Raji (cell line): Measurements from ENCODE around the gene ADD1.

Experiments used
- POLR2A ChIP-seq: IDR thresholded peaks from 2 replicates; pipeline ENCODE4 v1.6.1; 2011; ENCODE audit warnings: low read depth, low read length, control low read depth; ENCODE audit not compliant: insufficient read depth

ADD1 gene

DNA sequence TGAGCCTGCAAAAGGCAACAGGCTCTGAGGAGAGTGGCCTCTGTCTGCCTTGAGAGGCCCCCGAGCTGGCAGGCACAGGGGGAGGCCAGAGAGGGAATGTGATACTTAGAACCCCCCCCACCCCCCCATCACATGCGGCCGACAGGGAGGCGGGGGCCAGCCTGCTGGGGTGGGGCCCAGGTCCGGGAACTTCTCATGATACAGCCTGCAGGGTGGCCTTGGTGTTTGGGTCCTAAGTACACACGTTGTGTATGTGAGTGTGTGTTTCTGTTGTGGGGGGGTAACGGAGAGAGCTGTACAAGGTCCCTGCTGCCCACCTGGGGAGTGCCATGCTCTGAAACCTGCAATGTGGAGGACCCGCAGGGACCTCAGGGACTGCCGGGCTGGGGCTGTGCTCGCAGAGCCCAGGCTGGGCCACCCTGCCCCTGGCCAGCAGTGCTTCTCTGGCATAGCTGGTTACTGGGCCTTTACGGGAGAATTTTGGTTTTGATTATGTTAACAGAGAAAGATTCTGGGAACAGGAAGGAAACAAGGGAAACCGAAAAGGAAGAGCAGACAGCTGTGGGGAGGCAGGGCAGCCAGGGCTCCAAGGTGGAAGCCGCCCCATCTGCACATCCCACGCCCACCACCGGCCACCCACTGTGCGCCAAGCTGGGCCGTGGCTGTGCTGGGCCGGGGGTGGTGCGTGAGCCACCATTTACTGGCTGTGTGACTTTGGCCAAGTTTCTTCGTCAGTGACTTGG lies 30.9 kb upstream of the ADD1 start:
- TF ChIP-seq POLR2A = no peak

DNA sequence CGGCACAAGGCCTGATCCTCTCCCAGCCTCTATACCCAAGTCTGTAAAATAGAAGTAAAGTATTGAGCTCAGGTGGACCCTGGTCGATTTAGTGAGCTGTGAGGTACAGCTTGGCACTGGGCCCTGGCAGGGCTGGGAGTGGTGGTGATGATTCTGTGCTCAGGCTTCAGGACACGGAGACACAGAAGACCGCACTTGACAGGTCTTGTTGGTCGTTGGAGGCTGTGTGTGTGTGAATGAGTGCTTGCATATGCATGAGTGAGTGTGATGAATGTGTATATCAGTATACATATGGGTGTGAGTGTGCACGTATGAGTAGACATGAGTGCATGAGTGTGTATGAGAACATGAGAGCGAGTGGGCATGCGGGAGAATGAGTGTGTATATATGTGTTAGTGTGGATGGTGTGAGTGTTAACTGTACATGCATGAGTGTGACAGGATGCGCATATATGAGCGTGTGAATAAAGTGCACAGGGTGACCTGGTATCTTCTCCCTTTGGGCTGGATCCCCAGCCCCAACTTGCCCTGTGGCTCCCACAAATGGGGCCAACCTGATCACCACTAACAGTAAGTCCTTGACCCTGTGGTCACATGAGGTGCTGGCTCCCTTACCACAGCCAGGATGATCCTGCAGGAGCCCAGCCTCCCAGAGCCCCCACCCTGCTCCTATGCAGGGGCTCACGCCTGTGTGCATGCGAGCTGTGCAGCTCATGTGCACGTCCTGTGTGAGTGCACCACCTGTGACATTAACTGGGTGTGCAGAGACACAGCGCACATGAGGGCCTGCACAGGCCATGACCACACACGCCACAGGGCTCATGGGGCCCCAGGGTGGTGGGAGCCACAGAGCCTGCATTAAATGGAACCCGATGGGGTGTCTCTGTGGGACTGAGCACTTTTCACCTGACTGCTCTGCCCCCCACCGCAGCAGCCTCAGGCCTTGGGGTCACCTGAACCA lies 29.9 kb upstream of the ADD1 start:
- no peak for TF ChIP-seq POLR2A

DNA sequence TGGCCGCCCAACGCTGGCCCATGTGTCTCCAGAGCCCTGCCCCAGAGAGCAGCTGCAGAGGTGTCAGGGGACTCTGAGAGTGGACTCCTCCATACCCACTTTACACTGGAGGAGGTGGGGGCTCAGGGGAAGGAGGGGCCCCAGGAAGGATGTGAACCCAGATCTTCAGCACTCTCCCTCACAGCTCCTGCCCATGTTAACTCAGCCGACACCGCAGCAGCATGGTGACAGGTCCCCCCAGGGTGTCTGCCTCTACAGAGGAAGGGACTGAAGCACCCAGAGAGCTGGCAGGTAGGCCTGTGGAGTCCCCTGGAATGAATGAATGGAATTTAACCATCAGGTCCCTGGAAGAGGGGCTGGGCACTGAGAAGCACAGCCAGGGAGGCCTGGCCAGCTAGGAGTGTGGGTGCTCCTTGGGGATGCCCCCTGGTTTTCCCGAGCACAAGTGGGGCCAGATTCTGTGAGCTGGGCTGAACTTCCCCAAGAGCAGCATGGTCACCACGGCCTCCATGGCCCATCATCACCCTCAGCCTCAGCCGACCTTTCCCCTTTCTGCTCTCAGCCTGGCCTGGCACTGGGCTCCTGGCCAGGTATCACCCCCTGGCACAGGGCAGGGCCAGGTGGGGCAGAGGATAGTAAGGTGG lies 28.9 kb upstream of the ADD1 start:
- no peak for TF ChIP-seq POLR2A

DNA sequence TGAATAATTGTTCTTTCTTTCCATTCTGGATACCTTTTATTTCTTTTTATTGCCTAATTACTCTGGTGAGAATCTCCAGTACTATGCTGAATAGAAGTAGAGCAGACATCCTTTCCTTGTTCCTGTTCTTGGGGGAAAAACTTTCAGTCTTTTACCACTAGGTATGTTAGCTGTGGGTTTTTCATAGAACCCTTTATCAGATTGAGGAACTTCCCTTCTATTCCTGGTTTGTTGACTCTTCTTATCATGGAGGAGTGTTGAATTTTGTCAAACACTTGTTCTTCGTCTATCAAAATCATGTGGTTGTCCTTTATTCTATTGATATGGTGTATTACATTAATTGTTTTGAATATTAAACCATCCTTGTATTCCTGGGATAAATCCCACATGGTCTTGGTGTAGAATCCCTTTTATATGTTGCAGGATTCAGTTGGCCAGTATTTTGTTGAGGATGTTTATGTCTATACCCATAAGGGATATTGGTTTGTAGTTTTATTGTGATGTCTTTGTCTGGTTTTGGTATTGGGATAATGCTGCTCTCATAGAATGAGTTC lies 27.2 kb upstream of the ADD1 start:
- no peak for TF ChIP-seq POLR2A

DNA sequence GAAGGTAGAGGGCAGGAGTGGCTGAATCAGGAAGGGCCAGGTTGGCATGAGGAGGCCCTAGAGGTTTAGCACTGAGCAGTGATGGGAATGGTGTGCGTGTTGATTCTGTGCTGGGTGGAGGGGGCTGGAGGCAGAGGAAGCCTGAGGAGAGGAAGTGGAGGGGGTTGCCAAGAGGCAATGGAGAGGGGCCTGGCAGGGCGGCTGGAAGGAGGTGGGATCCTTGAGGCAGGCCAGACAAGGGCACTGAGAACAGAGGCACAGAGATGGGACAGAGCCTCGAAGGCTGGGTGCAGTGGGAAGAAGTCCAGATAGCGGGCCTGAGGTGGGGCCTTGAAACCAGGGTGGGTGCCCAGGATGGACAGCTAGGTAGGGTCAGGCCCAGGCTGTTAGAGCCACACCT lies 26.5 kb upstream of the ADD1 start:
- TF ChIP-seq POLR2A = no peak

DNA sequence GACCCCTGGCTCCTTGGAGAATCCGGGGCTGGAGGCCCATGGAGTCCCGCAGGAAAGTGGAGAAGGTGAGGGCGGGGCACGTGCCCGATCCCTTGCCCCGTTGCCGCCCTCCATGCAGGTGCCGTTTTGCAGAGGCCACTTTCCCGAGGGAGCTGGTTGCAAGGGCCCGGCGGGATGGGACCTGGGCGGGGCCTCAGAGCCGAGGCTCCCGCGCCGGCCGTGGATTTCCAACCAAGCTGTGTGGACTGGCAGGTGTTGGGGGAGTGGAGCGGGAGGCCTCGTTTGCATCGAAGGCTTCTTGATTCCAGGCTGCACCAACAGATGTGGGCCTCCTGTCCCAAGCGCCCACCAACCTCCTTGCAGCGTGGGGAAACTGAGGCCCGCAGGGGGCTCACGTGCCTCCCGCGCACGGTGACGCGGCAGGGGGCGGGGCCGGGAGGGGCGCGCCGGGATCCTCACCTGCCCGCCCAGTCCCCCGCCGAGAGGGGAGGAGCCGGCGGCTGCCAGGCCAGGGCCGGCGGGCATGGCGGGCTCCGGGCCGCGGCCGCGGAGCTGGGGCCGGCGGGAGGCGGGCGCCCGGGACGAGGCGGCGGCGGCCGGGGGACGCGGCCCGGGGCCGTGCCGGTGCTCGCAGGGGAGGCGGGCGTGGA lies 25.8 kb upstream of the ADD1 start:
- TF ChIP-seq POLR2A = no peak

DNA sequence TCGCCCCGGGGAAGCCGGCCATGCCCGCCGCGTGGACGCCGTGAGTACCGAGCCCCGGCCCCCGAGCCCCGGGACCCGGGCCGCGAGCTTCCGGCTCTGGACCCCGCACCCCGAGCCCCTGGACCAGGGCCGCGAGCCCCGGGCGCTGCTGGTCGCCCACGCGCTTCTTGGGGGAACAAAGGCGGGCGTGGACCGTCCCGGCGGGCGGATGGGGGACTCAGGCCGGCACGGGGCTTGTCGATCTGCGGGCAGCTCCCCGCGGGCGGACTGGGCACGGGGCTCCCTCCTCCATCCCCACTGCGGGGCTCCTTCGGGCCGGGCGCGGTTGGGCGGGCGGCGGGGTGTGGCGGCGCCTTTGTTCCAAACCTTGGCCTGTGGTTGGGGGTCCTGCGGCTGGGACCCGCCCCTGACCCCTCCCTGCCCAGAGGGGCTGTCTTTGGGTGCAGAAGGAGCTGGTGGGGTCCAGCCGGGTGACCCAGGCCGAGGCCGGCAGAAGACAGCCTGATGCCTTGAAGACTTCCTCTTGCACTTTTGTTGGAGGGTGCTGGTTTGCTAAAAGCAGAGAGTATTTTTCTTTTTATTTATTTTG lies 25.2 kb upstream of the ADD1 start:
- TF ChIP-seq POLR2A = no peak

DNA sequence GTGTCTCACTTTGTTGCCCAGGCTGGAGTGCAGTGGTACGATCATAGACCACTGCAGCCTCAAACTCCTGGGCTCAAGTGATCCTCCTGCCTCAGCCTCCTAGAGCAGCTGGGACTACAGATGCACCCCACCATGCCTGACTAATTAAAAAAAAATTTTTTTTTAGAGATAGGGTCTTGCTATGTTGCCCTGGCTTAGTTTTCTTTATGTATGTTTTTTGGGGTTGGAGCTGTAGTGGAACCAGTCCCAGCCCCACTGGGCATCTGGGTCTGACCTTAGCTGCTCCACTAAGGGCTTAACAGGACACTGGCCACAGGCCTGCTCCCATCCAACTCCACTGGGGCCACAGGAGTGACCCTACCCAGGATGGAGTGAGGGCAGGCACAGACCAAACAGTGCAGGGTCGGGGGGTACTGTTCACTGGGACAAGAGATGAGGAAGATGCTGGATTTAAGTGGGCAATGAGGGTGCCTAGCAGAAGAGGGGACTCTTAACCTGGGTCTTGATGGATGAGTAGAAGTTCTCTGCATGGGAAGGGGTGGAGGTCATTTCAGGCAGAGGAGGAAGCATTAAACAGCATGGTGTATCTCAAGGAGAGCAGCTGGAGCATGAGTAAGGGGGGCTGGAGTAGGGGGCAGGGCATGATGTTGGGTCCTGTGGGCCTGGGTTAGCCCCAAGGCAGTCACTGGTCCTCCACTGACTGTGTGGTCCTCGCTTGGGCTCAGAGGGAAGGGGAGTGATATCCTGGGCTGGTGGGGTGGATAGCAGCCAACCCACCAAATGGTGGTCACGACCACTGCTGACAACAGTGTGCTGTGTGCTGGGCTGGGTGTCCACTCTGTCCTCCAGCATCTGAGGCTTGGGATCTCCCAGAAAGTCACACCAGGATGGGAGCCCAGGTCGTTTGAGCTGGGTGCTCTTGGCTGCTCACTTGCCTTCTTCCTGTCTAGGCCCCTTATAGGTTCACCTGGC lies 24.1 kb upstream of the ADD1 start:
- no peak for TF ChIP-seq POLR2A

DNA sequence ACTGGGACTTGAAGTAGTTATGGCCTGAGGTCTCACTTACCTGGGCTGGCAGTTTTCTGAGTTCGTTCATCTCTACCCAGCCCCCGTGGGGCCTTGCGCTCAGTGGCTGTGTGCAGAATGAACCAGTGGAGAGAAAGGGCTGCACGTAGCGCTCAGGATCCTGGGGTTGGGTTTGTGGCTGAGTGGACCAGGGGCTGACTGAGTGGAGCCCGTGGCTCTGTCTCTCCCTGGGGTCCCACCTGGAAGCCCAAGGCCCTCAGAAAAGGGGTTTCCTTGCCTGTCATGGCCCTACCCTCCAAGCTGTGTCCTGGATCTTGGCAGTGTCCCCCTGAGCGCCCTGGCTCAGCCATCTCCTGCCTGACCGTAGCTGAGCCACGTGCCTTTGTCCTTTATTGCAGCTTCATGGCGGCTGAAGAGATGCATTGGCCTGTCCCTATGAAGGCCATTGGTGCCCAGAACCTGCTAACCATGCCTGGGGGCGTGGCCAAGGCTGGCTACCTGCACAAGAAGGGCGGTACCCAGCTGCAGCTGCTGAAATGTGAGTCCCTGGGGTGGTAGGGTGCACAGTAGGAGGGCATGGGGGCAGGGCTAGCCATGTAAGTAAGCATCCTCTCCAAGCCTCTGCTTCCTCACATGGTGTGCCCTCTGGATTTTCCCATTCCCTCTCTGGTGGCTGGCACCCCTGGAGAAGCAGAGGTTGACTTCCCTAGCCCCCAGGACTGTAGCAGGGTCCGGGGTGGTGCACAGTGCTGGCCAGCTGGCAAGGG lies 23.2 kb upstream of the ADD1 start:
- no peak for TF ChIP-seq POLR2A

DNA sequence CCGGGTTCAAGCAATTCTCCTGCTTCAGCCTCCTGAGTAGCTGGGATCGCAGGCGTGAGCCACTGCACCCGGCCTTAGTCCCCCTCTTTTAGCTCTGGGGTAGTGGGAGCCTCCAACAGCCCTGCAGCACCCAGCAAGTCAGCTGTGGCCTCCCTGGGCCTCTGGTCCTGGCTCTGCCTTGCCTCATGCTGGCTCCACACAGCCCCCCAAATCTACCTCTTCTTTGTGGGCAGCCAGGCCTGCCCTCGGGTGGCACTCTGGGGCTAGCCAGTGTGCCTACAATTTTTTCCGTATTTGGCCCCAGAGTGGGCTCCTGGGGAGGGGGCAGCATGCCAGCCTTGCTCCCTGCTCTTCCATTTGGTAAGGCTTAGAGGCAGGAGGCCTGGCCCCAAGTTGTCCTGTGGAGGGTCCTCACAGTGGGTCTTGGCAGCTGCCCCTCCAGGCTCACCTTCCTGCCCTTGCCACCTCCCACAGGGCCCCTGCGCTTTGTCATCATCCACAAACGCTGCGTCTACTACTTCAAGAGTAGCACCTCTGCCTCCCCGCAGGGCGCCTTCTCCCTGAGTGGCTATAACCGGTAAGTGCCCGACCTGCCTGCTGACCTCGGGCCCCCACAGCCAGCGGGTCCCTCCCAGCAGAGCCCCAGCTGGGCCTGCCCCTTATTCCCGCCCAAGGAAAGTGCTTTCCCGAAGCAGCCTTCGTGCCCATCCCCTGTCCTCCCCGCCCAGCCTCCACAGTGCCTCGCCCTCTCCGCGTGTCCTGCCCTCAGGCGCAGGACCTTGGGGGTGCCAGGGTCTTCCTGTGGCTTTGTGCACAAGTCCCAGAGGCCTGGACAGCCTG lies 21.0 kb upstream of the ADD1 start:
- TF ChIP-seq POLR2A = no peak

DNA sequence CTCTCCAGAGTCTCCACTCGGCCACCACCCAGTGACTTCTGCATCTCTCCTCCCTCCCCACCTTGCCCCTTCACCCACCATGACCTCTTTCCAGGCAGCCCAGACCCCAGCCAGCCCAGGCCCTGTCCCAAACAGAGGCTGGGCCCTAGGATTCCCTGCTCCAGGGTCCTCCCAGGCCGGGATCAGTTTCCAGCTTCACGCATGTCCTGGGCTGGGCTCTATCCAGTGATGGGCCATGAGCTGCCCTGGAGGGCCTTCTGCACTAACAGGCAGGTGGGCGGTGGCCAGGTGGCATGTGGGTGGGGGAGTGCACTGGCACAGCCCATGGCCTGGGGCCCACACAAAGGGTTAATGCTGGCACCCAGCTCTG lies 20.4 kb upstream of the ADD1 start:
- no peak for TF ChIP-seq POLR2A
